Vagina (tissue), 2 donors: ENCODE data around the gene RUNX2. TPM values are rescaled to one million over a fixed set of nuclear protein-coding genes. Genes with fewer than 3 reads are reported as not detected.

Experiments used
- DNase-seq, 2 donors: peaks; one replicate each; pipeline ENCODE4 v3.0.0-alpha.2; 2017; ENCODE audit errors: extremely low spot score in 2 of 2
- H3K27ac ChIP-seq: fragments of 200-600 bp; sonication (generic); one replicate; pipeline ENCODE4 v1.5.1; 2019
- H3K27me3 ChIP-seq: fragments of 200-600 bp; sonication (generic); one replicate; pipeline ENCODE4 v1.5.1; 2019
- H3K36me3 ChIP-seq, 2 donors: fragments of 200-600 bp; sonication (generic); one replicate each; pipeline ENCODE4 v1.5.1; 2017 to 2019
- H3K4me1 ChIP-seq: fragments of 200-600 bp; sonication (generic); one replicate; pipeline ENCODE4 v1.5.1; 2019
- H3K4me3 ChIP-seq, 2 donors: fragments of 200-600 bp; sonication (generic); 1 replicate in 1 of 2; 2 replicates in 1 of 2; pipeline ENCODE4 v1.5.1; 2016 to 2019
- H3K9me3 ChIP-seq: fragments of 200-600 bp; sonication (generic); one replicate; pipeline ENCODE4 v1.5.1; 2019
- CTCF ChIP-seq, 3 experiments: fragments of 450-650 bp in 2 of 3; fragments of 200-600 bp in 1 of 3; sonication (generic) in 1 of 3; IDR thresholded peaks; one replicate each; pipeline ENCODE4 v1.5.1; 2017 to 2019; ENCODE audit warnings: antibody characterized with exemption in 3 of 3, mild to moderate bottlenecking in 2 of 3, moderate library complexity in 2 of 3
- POLR2A ChIP-seq, 2 donors: fragments of 450-650 bp; IDR thresholded peaks; one replicate each; pipeline ENCODE4 v1.6.1; 2017; ENCODE audit warnings: antibody characterized with exemption in 2 of 2, mild to moderate bottlenecking in 2 of 2, moderate library complexity in 2 of 2
- POLR2AphosphoS5 ChIP-seq, 2 donors: sonication (generic); formaldehyde crosslinking; IDR thresholded peaks; one replicate each; pipeline ENCODE4 v1.9.0; 2017; ENCODE audit warnings: antibody characterized with exemption in 2 of 2, mild to moderate bottlenecking in 2 of 2, low read depth in 1 of 2; ENCODE audit not compliant: insufficient read depth in 1 of 2
- intact Hi-C: fragments of 100-400 bp; cut with DNase I; formaldehyde crosslinking; loops from one replicate; pipeline ENCODE4 v1.15.1; 2023
- total RNA-seq: library from RNA; depleted of rRNA; stranded (reverse); fragments of >200 nt; gene quantifications from one replicate; pipeline ENCODE4 v1.2.3, GENCODE V29; 2016

Gene RUNX2
- total RNA-seq, 1 donor from 2014 or later = 13.0 TPM

- no peaks in the 10 kb centered on the region for H3K27me3 ChIP-seq
- intact Hi-C loops = no loop called here
- TF ChIP-seq POLR2A (IDR thresholded peaks at IDR 0.05) = no peak
- no peak for TF ChIP-seq POLR2AphosphoS5 (IDR thresholded peaks at IDR 0.05; ENCODE audit: insufficient read depth in 1 of 2, low read depth in 1 of 2)
- TF ChIP-seq CTCF (IDR thresholded peaks at IDR 0.05) = no peak
These were observed 359.4 kb downstream of the RUNX2 start for GRCh38 chr6:45687570-45687969.

GRCh38 chr6:45688180-45688579, 360.1 kb downstream of the RUNX2 start:
- Histone ChIP-seq H3K36me3 (no peaks in the 10 kb centered on the region), H3K4me3 (no peak overlapping the region), H3K9me3 (no peaks in the 10 kb centered on the region), H3K27ac (no peak overlapping the region), H3K27me3 (no peaks in the 10 kb centered on the region), H3K4me1 (no peaks in the 10 kb centered on the region)
- no peak for DNase-seq
- intact Hi-C loops = no loop called here
- TF ChIP-seq CTCF (IDR thresholded peaks at IDR 0.05) = no peak
- no peak for TF ChIP-seq POLR2A (IDR thresholded peaks at IDR 0.05)
- TF ChIP-seq POLR2AphosphoS5 (IDR thresholded peaks at IDR 0.05; ENCODE audit: insufficient read depth in 1 of 2, low read depth in 1 of 2) = no peak

More at GRCh38 chr6:45687570-45687969, 359.4 kb downstream of the RUNX2 start:
- H3K9me3 ChIP-seq = no peaks in the 10 kb centered on the region
- H3K27ac ChIP-seq = no peak overlapping the region
- H3K4me1 ChIP-seq = no peaks in the 10 kb centered on the region
- H3K4me3 ChIP-seq = no peak overlapping the region
- peak in 1 of 2 donors; percentile 20 for DNase-seq
- no peaks in the 10 kb centered on the region for H3K36me3 ChIP-seq

GRCh38 chr6:45689926-45690615, 361.9 kb downstream of the RUNX2 start:
- H3K9me3 ChIP-seq = no peaks in the 10 kb centered on the region
- H3K27ac ChIP-seq = no peak overlapping the region
- no peaks in the 10 kb centered on the region for H3K27me3 ChIP-seq
- DNase-seq = peak in 1 of 2 donors; percentile 65
- TF ChIP-seq POLR2A (IDR thresholded peaks at IDR 0.05) (no peak), POLR2AphosphoS5 (IDR thresholded peaks at IDR 0.05; ENCODE audit: insufficient read depth in 1 of 2, low read depth in 1 of 2) (no peak), CTCF (IDR thresholded peaks at IDR 0.05) (no peak)
- H3K4me3 ChIP-seq = no peak overlapping the region
- intact Hi-C loops = no loop called here
- H3K4me1 ChIP-seq = no peaks in the 10 kb centered on the region
- H3K36me3 ChIP-seq = no peaks in the 10 kb centered on the region

- TF ChIP-seq POLR2A (IDR thresholded peaks at IDR 0.05) (no peak), CTCF (IDR thresholded peaks at IDR 0.05) (no peak), POLR2AphosphoS5 (IDR thresholded peaks at IDR 0.05; ENCODE audit: insufficient read depth in 1 of 2, low read depth in 1 of 2) (no peak)
- Histone ChIP-seq H3K4me1 (no peaks in the 10 kb centered on the region), H3K36me3 (no peaks in the 10 kb centered on the region), H3K4me3 (no peak overlapping the region), H3K27me3 (no peaks in the 10 kb centered on the region), H3K27ac (no peak overlapping the region), H3K9me3 (no peaks in the 10 kb centered on the region)
- intact Hi-C loops = no loop called here
- peak in 1 of 2 donors; percentile 22 for DNase-seq
These were observed 362.7 kb downstream of the RUNX2 start for GRCh38 chr6:45690846-45691245.

- H3K4me1 ChIP-seq = no peaks in the 10 kb centered on the region
- TF ChIP-seq POLR2AphosphoS5 (IDR thresholded peaks at IDR 0.05; ENCODE audit: insufficient read depth in 1 of 2, low read depth in 1 of 2) = no peak
- TF ChIP-seq POLR2A (IDR thresholded peaks at IDR 0.05) = no peak
- TF ChIP-seq CTCF (IDR thresholded peaks at IDR 0.05) = no peak
- intact Hi-C loops = no loop called here
These were observed 363.3 kb downstream of the RUNX2 start for GRCh38 chr6:45691426-45691825.

More at GRCh38 chr6:45691426-45691825, 363.3 kb downstream of the RUNX2 start:
- H3K9me3 ChIP-seq = no peaks in the 10 kb centered on the region
- no peak overlapping the region for H3K27ac ChIP-seq
- no peaks in the 10 kb centered on the region for H3K27me3 ChIP-seq
- no peak overlapping the region for H3K4me3 ChIP-seq
- no peaks in the 10 kb centered on the region for H3K36me3 ChIP-seq
- peak in 1 of 2 donors; percentile 27 for DNase-seq
